ENCODE data around the gene NFS1. TPM values are rescaled to one million over a fixed set of nuclear protein-coding genes. Genes with fewer than 3 reads are reported as not detected.

The NFS1 gene
- total RNA-seq, 2 donors from 2014 or later, result 41.1 to 49.2 TPM

DNA sequence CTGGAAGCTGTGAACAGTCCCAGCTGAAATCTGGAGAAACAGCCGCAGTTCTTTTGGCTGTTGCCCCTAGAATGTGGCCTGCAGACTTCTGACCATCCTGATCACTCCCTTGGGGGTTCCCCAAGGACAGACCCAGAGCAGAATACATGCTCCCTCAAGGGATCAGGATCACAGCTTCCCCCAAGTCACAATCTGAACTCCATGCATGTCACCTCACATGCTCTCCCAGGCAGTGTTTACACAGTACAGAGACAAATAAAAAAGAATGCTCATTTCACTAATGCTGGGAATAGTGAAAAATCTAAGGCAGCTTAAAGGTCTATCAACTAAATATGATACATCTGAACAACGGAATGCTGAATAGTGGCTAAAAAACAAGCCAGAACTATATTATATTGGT is 63.1 kb downstream of the NFS1 start:
- Mint-ChIP-seq H3K9me3 (no peaks in the 10 kb centered on the region), H3K36me3 (ENCODE audit: low read depth) (peaks cover 25% of the 10 kb centered on the region), H3K27ac (peak overlapping the region; percentile 84), H3K4me3 (no peak overlapping the region), H3K27me3 (no peaks in the 10 kb centered on the region), H3K4me1 (peaks cover 44% of the 10 kb centered on the region)
- no peak for ATAC-seq (replicated peaks)

DNA sequence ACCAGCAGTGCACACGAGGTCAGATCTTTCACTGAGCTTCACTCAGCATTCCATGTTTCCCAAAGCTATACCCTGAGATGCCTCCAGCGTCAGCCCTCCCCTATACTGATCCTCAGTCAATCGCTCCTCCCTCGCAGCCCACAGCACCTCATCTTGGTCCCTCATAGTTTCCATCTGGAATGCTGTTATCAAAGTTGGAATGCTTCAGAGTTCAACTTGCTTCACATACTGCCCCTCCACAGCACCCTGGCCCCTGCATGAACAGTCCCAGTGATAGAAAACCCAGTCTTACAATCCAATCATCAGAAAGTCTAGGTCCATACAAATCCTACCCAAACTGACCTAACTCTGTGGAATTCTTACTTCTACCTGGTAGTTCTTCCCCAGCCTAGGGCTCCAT is 63.5 kb downstream of the NFS1 start:
- Mint-ChIP-seq H3K27me3 (no peaks in the 10 kb centered on the region), H3K36me3 (ENCODE audit: low read depth) (peaks cover 30% of the 10 kb centered on the region), H3K27ac (peak overlapping the region; percentile 84), H3K4me3 (no peak overlapping the region), H3K9me3 (no peaks in the 10 kb centered on the region), H3K4me1 (peaks cover 40% of the 10 kb centered on the region)
- ATAC-seq (replicated peaks), result no peak

DNA sequence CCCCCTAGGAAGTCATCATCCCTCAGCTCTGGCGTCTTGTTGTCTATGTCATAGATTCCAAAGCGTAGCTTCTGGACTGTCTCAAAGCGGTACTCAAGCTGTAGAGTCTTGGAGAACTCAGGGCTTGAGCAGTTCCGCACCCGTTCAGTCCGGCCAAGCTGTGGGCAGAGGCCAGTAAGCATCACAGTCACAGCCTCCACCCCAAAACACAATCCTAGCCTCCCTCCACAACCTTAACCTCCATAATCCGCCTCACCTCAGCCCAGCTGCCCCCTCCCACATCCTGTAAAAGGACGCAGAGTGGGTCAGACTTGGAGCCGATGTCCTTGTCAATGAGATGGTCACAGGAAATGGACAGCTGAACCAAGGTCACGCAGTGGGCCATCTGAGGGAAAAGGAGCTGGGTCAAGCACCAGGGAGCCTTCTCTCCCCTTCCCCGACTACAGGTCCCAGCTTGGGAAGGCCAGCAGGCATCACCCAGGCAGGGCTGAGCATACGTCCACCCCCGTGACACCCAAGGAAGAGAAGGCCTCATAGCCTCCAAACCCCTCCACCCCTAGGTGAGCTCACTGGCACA is 66.5 kb downstream of the NFS1 start:
- peaks cover 18% of the 10 kb centered on the region for H3K4me1 Mint-ChIP-seq
- ATAC-seq (replicated peaks), result no peak
- H3K9me3 Mint-ChIP-seq, result no peaks in the 10 kb centered on the region
- peak overlapping the region; percentile 73 for H3K27ac Mint-ChIP-seq
- no peaks in the 10 kb centered on the region for H3K27me3 Mint-ChIP-seq
- H3K4me3 Mint-ChIP-seq, result no peak overlapping the region
- peaks cover 60% of the 10 kb centered on the region for H3K36me3 Mint-ChIP-seq (ENCODE audit: low read depth)

DNA sequence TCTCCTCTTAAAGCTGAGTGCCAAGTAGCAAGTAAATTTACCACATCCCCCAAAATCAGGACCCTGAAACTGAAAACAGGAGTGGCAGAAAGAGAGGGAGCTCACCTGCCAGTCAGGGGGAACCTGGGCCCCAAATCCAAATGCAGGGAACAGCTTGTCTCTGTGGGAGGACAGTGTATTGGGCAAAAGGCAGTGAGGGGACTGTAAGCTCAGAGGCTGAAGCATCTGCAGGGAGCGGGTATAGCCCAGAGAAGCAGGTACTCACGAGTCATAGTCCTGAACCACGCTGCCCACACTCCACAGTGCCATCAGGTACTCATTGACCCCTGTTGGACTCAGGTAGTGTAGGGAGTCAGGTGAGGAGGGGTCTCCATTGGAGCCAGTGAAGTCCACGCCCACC is 68.5 kb downstream of the NFS1 start:
- Mint-ChIP-seq H3K36me3 (ENCODE audit: low read depth) (peaks cover 80% of the 10 kb centered on the region), H3K27me3 (no peaks in the 10 kb centered on the region), H3K4me3 (no peak overlapping the region), H3K27ac (no peak overlapping the region), H3K9me3 (no peaks in the 10 kb centered on the region), H3K4me1 (peaks cover 4% of the 10 kb centered on the region)
- peak; percentile 31 for ATAC-seq (replicated peaks)

DNA sequence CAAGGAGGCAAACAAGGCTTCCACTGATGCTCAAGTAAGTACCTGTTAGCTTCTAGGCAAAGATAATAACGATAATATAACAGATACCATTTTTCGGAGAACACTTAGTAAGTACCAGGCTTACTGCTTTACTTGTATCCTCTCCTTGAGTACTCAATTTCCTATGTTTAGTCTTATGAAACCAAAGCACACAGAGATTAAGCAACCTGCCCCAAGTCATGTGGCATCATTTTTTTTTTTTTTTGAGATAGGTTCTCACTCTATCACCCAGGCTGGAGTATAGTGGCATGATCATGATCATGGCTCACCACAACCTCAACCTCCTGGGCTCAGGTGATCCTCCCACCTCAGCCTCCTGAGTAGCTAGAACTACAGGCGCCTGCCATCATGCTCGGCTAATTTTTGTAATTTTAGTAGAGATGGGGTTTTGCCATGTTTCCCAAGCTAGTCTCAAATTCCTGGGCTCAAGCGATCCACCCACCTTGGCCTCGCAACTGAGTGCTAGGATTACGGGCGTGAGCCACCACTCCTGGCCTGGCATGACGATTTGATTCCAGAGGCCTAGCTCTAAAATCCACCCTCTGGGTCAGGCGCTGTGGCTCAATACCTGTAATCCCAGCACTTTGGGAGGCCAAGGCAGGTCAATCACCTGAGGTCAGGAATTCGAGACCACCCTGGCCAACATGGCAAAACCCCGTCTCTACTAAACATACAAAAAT is 69.6 kb downstream of the NFS1 start:
- Mint-ChIP-seq H3K9me3 (no peaks in the 10 kb centered on the region), H3K4me3 (no peak overlapping the region), H3K4me1 (no peaks in the 10 kb centered on the region), H3K36me3 (ENCODE audit: low read depth) (peaks cover 90% of the 10 kb centered on the region), H3K27me3 (no peaks in the 10 kb centered on the region), H3K27ac (peak overlapping the region; percentile 28)
- ATAC-seq (replicated peaks), result no peak

DNA sequence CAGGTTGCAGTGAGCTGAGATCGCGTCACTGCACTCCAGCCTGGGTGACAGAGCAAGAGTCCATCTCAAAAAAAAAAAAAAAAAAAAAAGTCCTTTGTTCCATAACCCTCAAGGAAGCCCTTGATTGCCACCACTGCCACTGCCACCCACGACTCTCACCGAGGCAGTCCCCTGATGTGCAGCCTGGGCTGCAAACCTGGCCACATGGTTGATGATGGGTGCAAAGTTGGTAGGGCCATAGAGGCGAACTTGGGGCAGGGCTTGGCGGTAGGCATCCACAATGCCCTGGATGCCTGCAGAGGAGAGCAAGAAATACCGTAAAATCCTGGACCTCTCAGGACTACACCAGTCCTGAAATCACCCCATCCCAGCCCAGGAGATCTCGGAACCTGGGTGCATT is 72.0 kb downstream of the NFS1 start:
- Mint-ChIP-seq H3K27ac (peak overlapping the region; percentile 93), H3K4me3 (no peak overlapping the region), H3K4me1 (no peaks in the 10 kb centered on the region), H3K9me3 (no peaks in the 10 kb centered on the region), H3K36me3 (ENCODE audit: low read depth) (peaks cover 82% of the 10 kb centered on the region), H3K27me3 (no peaks in the 10 kb centered on the region)
- no peak for ATAC-seq (replicated peaks)

DNA sequence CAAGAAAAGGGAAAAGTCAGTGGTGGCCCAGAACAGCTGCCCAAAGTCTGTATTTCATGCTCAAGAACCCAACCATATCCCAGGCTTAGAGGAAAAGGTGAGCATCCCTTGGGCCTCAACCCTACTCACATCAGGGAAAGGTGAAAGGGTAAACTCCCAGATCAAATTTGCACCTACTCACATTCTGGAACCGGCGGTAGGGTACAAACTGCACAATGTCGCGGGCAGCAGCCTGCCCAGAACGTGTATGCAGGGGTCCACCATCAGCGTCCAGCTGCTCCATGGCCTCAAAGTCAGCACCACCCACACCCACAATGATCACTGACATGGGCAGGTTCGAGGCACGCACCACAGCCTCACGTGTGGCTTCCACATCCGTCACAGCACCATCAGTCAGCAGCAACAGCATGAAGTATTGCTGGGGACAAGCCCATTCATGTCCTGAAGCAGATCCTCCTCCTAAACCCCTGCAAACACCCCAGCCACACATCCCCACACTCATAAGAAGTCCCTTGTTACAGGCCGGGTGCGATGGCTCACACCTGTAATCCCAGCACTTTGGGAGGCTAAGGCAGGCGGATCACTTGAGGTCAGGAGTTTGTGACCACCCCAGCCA is 72.7 kb downstream of the NFS1 start:
- H3K9me3 Mint-ChIP-seq, result no peaks in the 10 kb centered on the region
- H3K4me3 Mint-ChIP-seq, result no peak overlapping the region
- H3K27me3 Mint-ChIP-seq, result no peaks in the 10 kb centered on the region
- no peaks in the 10 kb centered on the region for H3K4me1 Mint-ChIP-seq
- no peak for ATAC-seq (replicated peaks)
- H3K36me3 Mint-ChIP-seq (ENCODE audit: low read depth), result peaks cover 81% of the 10 kb centered on the region
- H3K27ac Mint-ChIP-seq, result peak overlapping the region; percentile 93

DNA sequence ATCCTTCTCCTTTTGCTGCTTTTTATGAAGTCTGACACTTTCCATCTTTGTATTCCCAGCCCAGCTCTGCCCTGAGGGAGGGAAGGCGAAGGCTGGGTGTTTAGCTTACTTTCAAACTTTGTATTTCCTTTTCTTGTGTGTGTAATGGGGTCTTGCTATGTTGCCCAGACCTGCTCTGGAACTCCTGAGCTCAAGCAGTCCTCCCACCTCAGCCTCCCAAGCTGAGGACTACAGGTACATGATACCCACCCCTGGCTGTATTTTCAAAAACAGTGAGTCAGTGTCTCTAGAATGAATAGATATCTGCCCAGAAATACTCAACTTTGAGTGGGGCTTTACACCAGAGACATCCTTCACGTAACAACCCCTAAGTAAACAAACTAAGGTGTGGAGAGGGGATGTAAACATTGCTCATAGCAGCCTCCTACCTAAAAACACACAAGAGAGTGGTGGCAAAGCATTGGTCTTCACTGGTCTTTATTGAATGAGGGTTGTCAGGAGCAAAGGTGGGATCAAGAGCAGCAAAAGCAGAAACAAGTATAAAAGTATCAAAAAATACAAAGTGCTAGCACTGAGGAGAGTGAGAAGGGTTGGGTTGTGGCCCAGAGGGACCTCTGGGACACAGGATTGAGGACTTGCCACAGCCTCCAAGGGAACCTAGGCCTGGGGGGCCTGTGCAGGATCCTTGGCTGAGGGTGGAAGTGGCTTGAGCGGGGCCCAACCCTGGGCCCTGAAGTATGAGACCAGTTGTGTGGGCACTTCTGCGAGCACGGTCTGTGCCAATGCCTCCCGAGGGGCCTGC is 73.4 kb downstream of the NFS1 start:
- Mint-ChIP-seq H3K4me1 (no peaks in the 10 kb centered on the region), H3K4me3 (no peak overlapping the region), H3K9me3 (no peaks in the 10 kb centered on the region), H3K27ac (peak overlapping the region; percentile 93), H3K27me3 (no peaks in the 10 kb centered on the region), H3K36me3 (ENCODE audit: low read depth) (peaks cover 79% of the 10 kb centered on the region)
- ATAC-seq (replicated peaks), result no peak

DNA sequence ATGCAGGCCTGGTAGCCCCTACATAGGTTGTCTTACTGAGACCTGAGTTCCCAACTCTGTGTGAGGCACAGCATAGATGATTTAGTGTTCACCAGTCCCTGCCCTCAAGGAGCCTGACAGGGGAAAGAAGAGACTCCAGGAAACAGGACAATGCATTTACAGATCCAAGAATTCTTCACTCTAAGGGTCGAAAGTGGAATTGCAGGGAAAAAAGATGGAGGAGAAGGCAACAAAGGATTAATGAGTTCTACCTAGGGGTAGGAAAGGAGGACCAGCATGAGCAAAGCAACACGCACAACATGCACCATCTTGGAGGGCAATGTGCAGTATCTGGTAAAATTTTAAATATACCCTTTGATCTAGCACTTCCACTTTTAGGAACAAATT is 77.6 kb downstream of the NFS1 start:
- Mint-ChIP-seq H3K27me3 (no peaks in the 10 kb centered on the region), H3K4me3 (no peak overlapping the region), H3K36me3 (ENCODE audit: low read depth) (peaks cover 50% of the 10 kb centered on the region), H3K9me3 (no peaks in the 10 kb centered on the region), H3K27ac (no peak overlapping the region), H3K4me1 (peaks cover 14% of the 10 kb centered on the region)
- no peak for ATAC-seq (replicated peaks)

DNA sequence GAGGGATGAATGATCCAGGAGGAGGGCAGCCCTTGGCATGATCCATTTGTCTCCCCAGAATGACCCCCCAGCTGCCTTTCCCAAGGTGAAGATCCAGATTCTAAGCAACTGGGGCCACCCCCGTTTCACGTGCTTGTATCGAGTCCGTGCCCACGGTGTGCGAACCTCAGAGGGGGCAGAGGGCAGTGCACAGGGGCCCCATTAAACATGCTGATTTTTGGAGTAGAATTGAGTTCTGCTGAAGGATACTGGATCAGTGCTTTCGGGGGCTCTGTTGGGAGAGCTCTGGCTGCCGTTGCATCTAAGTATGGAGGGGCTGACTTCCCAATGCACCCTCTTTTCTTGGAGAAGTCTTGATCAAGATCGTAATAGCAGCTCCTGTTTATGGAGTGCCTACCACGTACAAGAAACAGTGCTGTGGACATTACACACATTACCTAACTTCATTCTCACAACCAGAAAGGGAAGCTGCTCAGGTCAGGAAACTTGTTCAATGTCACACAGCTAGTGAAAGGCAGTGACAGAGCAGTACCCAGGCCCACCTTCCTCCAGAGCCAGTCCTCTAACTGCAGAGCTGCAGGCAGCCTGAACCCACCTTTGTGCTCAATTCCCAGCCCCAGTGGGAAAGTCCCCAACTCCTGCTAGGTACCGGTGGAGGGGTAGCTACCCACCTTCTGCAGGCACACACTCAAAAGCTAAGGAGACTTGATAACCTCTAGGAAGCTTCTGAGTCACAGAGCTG is 78.2 kb downstream of the NFS1 start:
- Mint-ChIP-seq H3K4me1 (peaks cover 14% of the 10 kb centered on the region), H3K4me3 (peak overlapping the region; percentile 90), H3K27me3 (no peaks in the 10 kb centered on the region), H3K36me3 (ENCODE audit: low read depth) (peaks cover 44% of the 10 kb centered on the region), H3K27ac (no peak overlapping the region), H3K9me3 (no peaks in the 10 kb centered on the region)
- ATAC-seq (replicated peaks), result no peak

DNA sequence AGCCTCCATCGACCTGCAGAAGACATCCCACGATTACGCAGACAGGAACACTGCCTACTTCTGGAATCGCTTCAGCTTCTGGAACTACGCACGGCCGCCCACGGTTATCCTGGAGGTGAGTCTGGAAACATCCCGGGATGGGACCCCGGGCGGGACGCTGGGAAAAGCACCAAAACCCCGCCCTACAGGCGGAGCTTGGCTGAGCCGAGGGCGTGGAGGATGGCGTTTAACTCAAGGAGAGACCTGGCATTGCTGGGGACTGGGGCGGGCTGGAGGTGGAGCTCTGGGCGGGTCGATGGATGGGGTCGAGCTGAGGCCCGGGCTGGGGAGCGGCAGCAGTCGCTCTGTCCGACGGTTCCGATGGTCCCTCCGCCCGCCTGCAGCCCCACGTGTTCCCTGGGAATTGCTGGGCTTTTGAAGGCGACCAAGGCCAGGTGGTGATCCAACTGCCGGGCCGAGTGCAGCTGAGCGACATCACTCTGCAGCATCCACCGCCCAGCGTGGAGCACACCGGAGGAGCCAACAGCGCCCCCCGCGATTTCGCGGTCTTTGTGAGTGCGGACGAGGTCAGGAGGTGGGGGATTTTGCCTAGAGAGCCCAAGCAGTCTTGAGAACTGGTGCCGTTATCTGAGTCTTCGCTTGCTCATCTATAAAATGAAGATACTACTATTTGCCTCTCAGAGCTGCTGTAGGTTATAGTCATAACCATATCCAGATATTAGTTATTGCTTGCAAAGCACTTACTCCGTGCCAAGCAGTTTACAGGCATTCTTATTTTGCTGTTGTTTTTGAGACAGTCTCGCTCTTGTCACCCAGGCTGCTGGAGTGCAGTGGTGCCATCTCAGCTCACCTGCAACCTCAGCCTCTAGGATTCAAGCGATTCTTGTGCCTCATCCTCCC is 79.7 kb downstream of the NFS1 start:
- Mint-ChIP-seq H3K27me3 (no peaks in the 10 kb centered on the region), H3K9me3 (no peaks in the 10 kb centered on the region), H3K4me1 (peaks cover 18% of the 10 kb centered on the region), H3K27ac (peak overlapping the region; percentile 90), H3K36me3 (ENCODE audit: low read depth) (peaks cover 30% of the 10 kb centered on the region), H3K4me3 (peak overlapping the region; percentile 90)
- ATAC-seq (replicated peaks), result peak; percentile 51

DNA sequence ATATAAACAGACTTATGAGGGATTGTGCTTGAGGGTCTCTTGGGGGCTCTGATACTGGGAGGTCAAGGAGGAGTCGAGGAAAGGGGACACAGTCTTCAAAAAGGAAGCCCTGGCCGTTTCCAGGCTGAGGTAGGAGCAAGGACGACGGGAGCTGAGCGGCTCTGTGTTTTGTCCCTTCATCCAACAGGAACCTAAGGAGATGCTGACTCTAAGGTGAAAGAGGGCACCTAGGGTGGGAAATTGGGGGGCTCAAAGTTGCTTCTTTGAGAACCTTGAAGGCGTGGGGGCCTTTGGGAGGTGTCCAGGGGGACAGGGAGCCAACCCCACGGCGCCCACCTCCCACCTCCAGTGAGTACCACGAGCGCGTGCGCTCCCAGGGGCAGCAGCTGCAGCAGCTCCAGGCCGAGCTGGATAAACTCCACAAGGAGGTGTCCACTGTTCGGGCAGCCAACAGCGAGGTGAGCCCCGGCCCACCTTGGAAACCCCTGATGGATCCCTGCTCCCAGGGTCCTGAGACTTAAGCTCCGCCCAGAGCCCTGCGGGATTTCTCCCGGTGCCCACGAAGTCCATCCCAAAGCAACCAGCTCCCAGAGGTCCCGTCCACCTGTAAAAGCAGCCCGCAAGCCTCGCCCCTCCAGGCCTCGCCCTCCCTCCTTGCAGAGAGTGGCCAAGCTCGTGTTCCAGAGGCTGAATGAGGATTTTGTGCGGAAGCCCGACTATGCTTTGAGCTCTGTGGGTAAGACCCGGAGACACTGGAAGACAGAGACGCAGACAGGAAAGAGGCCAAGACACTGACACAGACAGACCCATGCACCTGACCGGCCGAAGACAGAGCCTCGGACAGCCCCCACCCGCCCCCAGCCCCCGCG is 80.7 kb downstream of the NFS1 start:
- H3K4me1 Mint-ChIP-seq, result peaks cover 18% of the 10 kb centered on the region
- peak overlapping the region; percentile 90 for H3K27ac Mint-ChIP-seq
- no peaks in the 10 kb centered on the region for H3K27me3 Mint-ChIP-seq
- no peak for ATAC-seq (replicated peaks)
- peak overlapping the region; percentile 90 for H3K4me3 Mint-ChIP-seq
- no peaks in the 10 kb centered on the region for H3K9me3 Mint-ChIP-seq
- H3K36me3 Mint-ChIP-seq (ENCODE audit: low read depth), result peaks cover 29% of the 10 kb centered on the region
